Keratinocyte (primary cell): Measurements from ENCODE around the gene ATAD1. TPM values are rescaled to one million over a fixed set of nuclear protein-coding genes. Genes with fewer than 3 reads are reported as not detected.
"Not testable (repeated sequence)": the region's sequence is repeated elsewhere in the genome, so short reads cannot be mapped to it uniquely, and the experiment has no call there.

ENCODE experiments used
- DNase-seq: peaks from one replicate; pipeline ENCODE4 v3.0.0-alpha.2; 2011; ENCODE audit warnings: low read depth, missing footprints, low spot score
- FAIRE-seq: peaks from 2 replicates; lab custom pipeline; 2011; peaks lifted over from hg19 to GRCh38; lab: Jason Lieb, UNC
- H2AFZ ChIP-seq: 2 replicates; pipeline ENCODE4 v1.6.0; 2012; ENCODE audit warnings: low read length, control low read depth, inconsistent platforms; ENCODE audit not compliant: control insufficient read depth
- H3K27ac ChIP-seq: 2 replicates; pipeline ENCODE4 v1.5.1; 2011; ENCODE audit warnings: low read length; ENCODE audit not compliant: control insufficient read depth, insufficient read depth
- H3K27me3 ChIP-seq: 3 replicates; pipeline ENCODE4 v1.6.0; 2011; ENCODE audit warnings: low read length; ENCODE audit not compliant: control insufficient read depth, insufficient read depth; ENCODE audit errors: extremely low read depth
- H3K36me3 ChIP-seq, 2 experiments: 2 replicates in 1 of 2; 3 replicates in 1 of 2; pipeline ENCODE4 v1.5.1; 2011; ENCODE audit warnings: low read length in 2 of 2, mild to moderate bottlenecking in 1 of 2; ENCODE audit not compliant: control insufficient read depth in 2 of 2, insufficient read depth in 2 of 2; ENCODE audit errors: extremely low read depth in 1 of 2
- H3K4me1 ChIP-seq: 3 replicates; pipeline ENCODE4 v1.5.1; 2011; ENCODE audit warnings: low read length; ENCODE audit not compliant: control insufficient read depth, insufficient read depth; ENCODE audit errors: extremely low read depth
- H3K4me2 ChIP-seq: 3 replicates; pipeline ENCODE4 v1.6.0; 2011; ENCODE audit warnings: low read depth, low read length; ENCODE audit not compliant: control insufficient read depth, insufficient read depth; ENCODE audit errors: extremely low read depth
- H3K4me3 ChIP-seq, 3 experiments: fragments of 200-600 bp in 1 of 3; sonication (generic) in 1 of 3; 2 replicates in 2 of 3; 3 replicates in 1 of 3; pipeline ENCODE4 v1.5.1; 2011 to 2016; ENCODE audit warnings: low read length in 3 of 3, mild to moderate bottlenecking in 3 of 3, control low read depth in 2 of 3, inconsistent platforms in 1 of 3, low read depth in 1 of 3, mixed read lengths in 1 of 3, mixed run types in 1 of 3, moderate library complexity in 1 of 3; ENCODE audit not compliant: control insufficient read depth in 2 of 3, insufficient read depth in 2 of 3; ENCODE audit errors: extremely low read depth in 1 of 3
- H3K79me2 ChIP-seq: 2 replicates; pipeline ENCODE4 v1.6.0; 2012; ENCODE audit warnings: low read length; ENCODE audit not compliant: control insufficient read depth, insufficient read depth
- H3K9ac ChIP-seq: 3 replicates; pipeline ENCODE4 v1.6.0; 2011; ENCODE audit warnings: low read length; ENCODE audit not compliant: control insufficient read depth, insufficient read depth; ENCODE audit errors: extremely low read depth
- H3K9me1 ChIP-seq: 3 replicates; pipeline ENCODE4 v1.6.0; 2011; ENCODE audit warnings: low read length; ENCODE audit not compliant: control insufficient read depth, insufficient read depth; ENCODE audit errors: extremely low read depth
- H3K9me3 ChIP-seq: 2 replicates; pipeline ENCODE4 v1.5.1; 2012; ENCODE audit warnings: low read depth, low read length; ENCODE audit not compliant: control insufficient read depth
- H4K20me1 ChIP-seq: 3 replicates; pipeline ENCODE4 v1.6.0; 2011; ENCODE audit warnings: low read length; ENCODE audit not compliant: control insufficient read depth, insufficient read depth; ENCODE audit errors: extremely low read depth
- CTCF ChIP-seq, 3 experiments: IDR thresholded peaks in 1 of 3; conservative IDR thresholded peaks in 1 of 3; optimal IDR thresholded peaks in 1 of 3; 2 replicates in 2 of 3; 3 replicates in 1 of 3; pipeline versions ENCODE3 to v1.5.1; 2011; ENCODE audit warnings: low read length in 3 of 3, mild to moderate bottlenecking in 3 of 3, moderate library complexity in 2 of 3, control low read depth in 1 of 3, inconsistent platforms in 1 of 3; ENCODE audit not compliant: insufficient read depth in 2 of 3; ENCODE audit errors: extremely low read depth in 1 of 3
- EZH2 ChIP-seq: IDR thresholded peaks from one replicate; pipeline ENCODE4 v1.6.1; 2012; ENCODE audit warnings: inconsistent platforms, mild to moderate bottlenecking, low read length, moderate library complexity
- dilution Hi-C: fragments of 300-500 bp; cut with MboI; formaldehyde crosslinking; loops from one replicate; pipeline ENCODE4 v1.7.0; 2020; ENCODE audit warnings: low sequenced_read_pairs; ENCODE audit not compliant: extremely low pct_ligation_motif_present
- polyA plus RNA-seq, 5 experiments: library from polyadenylated mRNA; depleted of rRNA in 3 of 5; stranded (reverse) in 3 of 5; stranded (forward) in 1 of 5; unstranded in 1 of 5; fragments of >200 nt; gene quantifications; 1 replicate in 1 of 5; 2 replicates in 3 of 5; 3 replicates in 1 of 5; pipeline versions ENCODE4 v1.2.1 to v1.2.3, GENCODE V29; 2011 to 2012; ENCODE audit warnings: missing spikeins in 2 of 5, low read depth in 1 of 5, low replicate concordance in 1 of 5

Gene ATAD1
- polyA plus RNA-seq, 1 donor (not counting 4 experiments of a cell fraction or from before 2014, with no cell fraction given), result 51.0 TPM

GRCh38 chr10:87803831-87804230 lies 14.2 kb downstream of the ATAD1 start:
- DNase-seq (no peak), FAIRE-seq (no peak)
- Histone ChIP-seq H2AFZ (no peak overlapping the region), H3K9ac (no peak overlapping the region), H3K27ac (no peak overlapping the region), H3K9me3 (no peaks in the 10 kb centered on the region), H3K27me3 (no peaks in the 10 kb centered on the region), H3K4me3 (no peak overlapping the region), H3K9me1 (no peaks in the 10 kb centered on the region), H3K4me2 (no peak overlapping the region), H3K4me1 (no peaks in the 10 kb centered on the region), H3K79me2 (peaks cover 66% of the 10 kb centered on the region), H4K20me1 (no peaks in the 10 kb centered on the region), H3K36me3 (peaks cover 1 to 5% of the 10 kb centered on the region in 2 experiments)
- dilution Hi-C loops, result no loop called here
- TF ChIP-seq CTCF (optimal IDR thresholded peaks at IDR 0.05 in 1 of 3, IDR thresholded peaks at IDR 0.05 in 1 of 3, conservative IDR thresholded peaks at IDR 0.05 in 1 of 3; ENCODE audit: extremely low read depth in 1 of 3, insufficient read depth in 2 of 3, low read length in 3 of 3), result no peak
- no peak for TF ChIP-seq EZH2

- no peak overlapping the region for H3K4me2 ChIP-seq
- no peak for FAIRE-seq
- TF ChIP-seq CTCF (optimal IDR thresholded peaks at IDR 0.05 in 1 of 3, IDR thresholded peaks at IDR 0.05 in 1 of 3, conservative IDR thresholded peaks at IDR 0.05 in 1 of 3; ENCODE audit: extremely low read depth in 1 of 3, insufficient read depth in 2 of 3, low read length in 3 of 3), result no peak
- TF ChIP-seq EZH2, result no peak
- no peaks in the 10 kb centered on the region for H3K27me3 ChIP-seq
- no peak for DNase-seq
- no peaks in the 10 kb centered on the region for H3K4me1 ChIP-seq
- no peak overlapping the region for H3K27ac ChIP-seq
- no peak overlapping the region for H3K9ac ChIP-seq
- peaks cover 1 to 5% of the 10 kb centered on the region in 2 experiments for H3K36me3 ChIP-seq
- peaks cover 62% of the 10 kb centered on the region for H3K79me2 ChIP-seq
- no peak overlapping the region for H3K4me3 ChIP-seq
- no peaks in the 10 kb centered on the region for H3K9me1 ChIP-seq
- no peak overlapping the region for H2AFZ ChIP-seq
- no peaks in the 10 kb centered on the region for H4K20me1 ChIP-seq
- dilution Hi-C loops, result no loop called here
- H3K9me3 ChIP-seq, result no peaks in the 10 kb centered on the region
Measured at GRCh38 chr10:87803328-87803727, 14.7 kb downstream of the ATAD1 start.

DNA sequence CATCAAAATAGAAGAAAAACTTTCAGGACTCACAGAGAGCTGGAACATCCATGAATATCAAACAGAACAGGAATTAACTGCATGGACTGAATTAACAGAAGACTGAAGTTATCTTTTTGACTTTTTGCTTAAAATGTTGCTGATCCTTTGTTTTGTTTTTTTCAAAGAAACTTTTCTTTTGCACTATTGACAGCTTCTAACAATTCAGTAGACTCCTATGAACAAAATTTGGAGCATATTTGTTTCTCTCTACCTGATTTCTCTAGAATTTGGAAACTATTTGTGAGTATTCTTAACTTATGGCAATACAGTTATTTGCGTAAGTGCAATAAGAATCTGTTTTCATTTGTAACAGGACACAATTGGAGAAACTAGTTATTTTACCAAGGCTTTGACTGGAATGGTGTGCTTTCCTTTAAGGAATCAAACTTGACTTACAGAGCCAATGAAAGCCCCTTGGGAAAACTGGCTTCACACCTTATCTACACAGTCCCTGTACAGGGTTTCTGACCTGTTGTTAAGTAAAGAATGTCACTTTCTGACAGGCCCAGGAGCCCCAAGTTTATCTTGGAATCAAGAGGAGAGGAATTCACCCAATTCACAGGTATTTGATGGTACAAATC lies 16.1 kb downstream of the ATAD1 start:
- H3K36me3 ChIP-seq, result peaks cover 3 to 11% of the 10 kb centered on the region in 2 experiments
- DNase-seq, dilution Hi-C loops, H3K4me3 ChIP-seq, FAIRE-seq, H3K4me2 ChIP-seq, H3K27me3 ChIP-seq, H3K9me1 ChIP-seq, H2AFZ ChIP-seq, H3K9me3 ChIP-seq, H3K4me1 ChIP-seq, H4K20me1 ChIP-seq, H3K27ac ChIP-seq, H3K9ac ChIP-seq: not testable (repeated sequence)
- peaks cover 64% of the 10 kb centered on the region for H3K79me2 ChIP-seq
